VCaP (cell line): Measurements from ENCODE around the gene FOXJ3.

Experiments
- H3K27ac ChIP-seq: fragments of 450-650 bp; 2 replicates; pipeline ENCODE4 v1.5.1; 2017
- CTCF ChIP-seq: fragments of 450-650 bp; conservative IDR thresholded peaks from 2 replicates; pipeline ENCODE4 v1.5.1; 2017; ENCODE audit warnings: mild to moderate bottlenecking, moderate library complexity

Gene FOXJ3

GRCh38 chr1:42334240-42335049 is 590 bp downstream of the FOXJ3 start:
- peak overlapping the region; percentile 93 for H3K27ac ChIP-seq
- TF ChIP-seq CTCF, result peak; percentile 27

- peak overlapping the region; percentile 93 for H3K27ac ChIP-seq
- TF ChIP-seq CTCF, result no peak
These were observed 1.3 kb downstream of the FOXJ3 start for GRCh38 chr1:42333662-42334239.

GRCh38 chr1:42332877-42333276 is 2.2 kb downstream of the FOXJ3 start:
- TF ChIP-seq CTCF, result no peak
- peak overlapping the region; percentile 93 for H3K27ac ChIP-seq

GRCh38 chr1:42330215-42330614 is 4.8 kb downstream of the FOXJ3 start:
- no peak for TF ChIP-seq CTCF
- H3K27ac ChIP-seq, result no peak overlapping the region

GRCh38 chr1:42328916-42329496 is 6.0 kb downstream of the FOXJ3 start:
- H3K27ac ChIP-seq, result no peak overlapping the region
- no peak for TF ChIP-seq CTCF

- H3K27ac ChIP-seq, result no peak overlapping the region
- no peak for TF ChIP-seq CTCF
These were observed 6.9 kb downstream of the FOXJ3 start for GRCh38 chr1:42328047-42328625.

GRCh38 chr1:42325014-42325402 is 10.0 kb downstream of the FOXJ3 start:
- no peak overlapping the region for H3K27ac ChIP-seq
- TF ChIP-seq CTCF, result no peak
